Ishikawa (cell line): ENCODE data around the gene SNAP29.

Experiments
- CEBPB ChIP-seq: IDR thresholded peaks from 2 replicates; pipeline ENCODE4 v1.6.1; 2012
- CREB1 ChIP-seq: IDR thresholded peaks from 2 replicates; pipeline ENCODE4 v1.6.1; 2012; ENCODE audit warnings: low read depth
- EGR1 ChIP-seq: IDR thresholded peaks from 2 replicates; pipeline ENCODE4 v1.6.1; 2012
- EP300 ChIP-seq: IDR thresholded peaks from 2 replicates; pipeline ENCODE4 v1.6.1; 2012; ENCODE audit warnings: borderline replicate concordance
- FOXM1 ChIP-seq: IDR thresholded peaks from 2 replicates; pipeline ENCODE4 v1.6.1; 2012; ENCODE audit warnings: low read depth, borderline replicate concordance
- MAX ChIP-seq: IDR thresholded peaks from 2 replicates; pipeline ENCODE4 v1.6.1; 2012
- NFIC ChIP-seq: IDR thresholded peaks from 2 replicates; pipeline ENCODE4 v1.6.1; 2012
- RAD21 ChIP-seq: IDR thresholded peaks from 2 replicates; pipeline ENCODE4 v1.6.1; 2012; ENCODE audit warnings: low read depth
- REST ChIP-seq: IDR thresholded peaks from 2 replicates; pipeline ENCODE4 v1.6.1; 2012; ENCODE audit warnings: low read depth, mild to moderate bottlenecking
- TAF1 ChIP-seq: IDR thresholded peaks from 2 replicates; pipeline ENCODE4 v1.6.1; 2012; ENCODE audit warnings: low read depth, mild to moderate bottlenecking
- TCF12 ChIP-seq: IDR thresholded peaks from 2 replicates; pipeline ENCODE4 v1.6.1; 2012; ENCODE audit warnings: low read depth
- TEAD4 ChIP-seq: IDR thresholded peaks from 2 replicates; pipeline ENCODE4 v1.6.1; 2012
- USF1 ChIP-seq: IDR thresholded peaks from 2 replicates; pipeline ENCODE4 v1.6.1; 2012
- YY1 ChIP-seq: IDR thresholded peaks from 2 replicates; pipeline ENCODE4 v1.6.1; 2012; ENCODE audit warnings: low read depth
- ZBTB7A ChIP-seq: IDR thresholded peaks from 2 replicates; pipeline ENCODE4 v1.6.1; 2012; ENCODE audit warnings: low read depth

SNAP29 gene

GRCh38 chr22:20918663-20919218, 59.9 kb downstream of the SNAP29 start:
- TF ChIP-seq USF1, result no peak
- no peak for TF ChIP-seq YY1
- no peak for TF ChIP-seq FOXM1
- TF ChIP-seq CREB1, result no peak
- no peak for TF ChIP-seq MAX
- no peak for TF ChIP-seq ZBTB7A
- TF ChIP-seq EGR1, result no peak
- TF ChIP-seq TAF1, result no peak
- no peak for TF ChIP-seq RAD21
- no peak for TF ChIP-seq NFIC
- TF ChIP-seq EP300, result no peak
- no peak for TF ChIP-seq TEAD4
- TF ChIP-seq TCF12, result no peak
- TF ChIP-seq REST, result no peak
- no peak for TF ChIP-seq CEBPB

GRCh38 chr22:20919718-20920117, 60.9 kb downstream of the SNAP29 start:
- TF ChIP-seq FOXM1 (no peak), EGR1 (no peak), TAF1 (no peak), REST (no peak), TCF12 (no peak), YY1 (no peak), CREB1 (no peak)

GRCh38 chr22:20920881-20921203, 62.0 kb downstream of the SNAP29 start:
- TF ChIP-seq USF1, result no peak
- no peak for TF ChIP-seq MAX
- no peak for TF ChIP-seq TAF1
- TF ChIP-seq CEBPB, result no peak
- no peak for TF ChIP-seq EP300
- no peak for TF ChIP-seq REST
- no peak for TF ChIP-seq RAD21
- no peak for TF ChIP-seq FOXM1
- no peak for TF ChIP-seq EGR1
- no peak for TF ChIP-seq ZBTB7A
- TF ChIP-seq NFIC, result no peak
- no peak for TF ChIP-seq CREB1
- TF ChIP-seq TEAD4, result no peak
- TF ChIP-seq YY1, result no peak

- TF ChIP-seq EP300 (no peak), NFIC (no peak), EGR1 (no peak), RAD21 (no peak), FOXM1 (no peak), ZBTB7A (no peak), CREB1 (no peak), MAX (no peak), USF1 (no peak), TEAD4 (no peak), YY1 (no peak), CEBPB (no peak), TAF1 (no peak), TCF12 (no peak), REST (no peak)
These were observed 63.4 kb downstream of the SNAP29 start for GRCh38 chr22:20922141-20922751.
